K562 (cell line): ENCODE measurements around the gene POU2F1. TPM values are rescaled to one million over a fixed set of nuclear protein-coding genes. Genes with fewer than 3 reads are reported as not detected.

Source experiments
- ATAC-seq: fragments of 200-7000 bp; cut with Tn5 transposase; 3 replicates; pipeline ENCODE4 v1.9.1; 2020; ENCODE audit warnings: moderate library complexity
- BruUV-seq: library from RNA; stranded (reverse); fragments of 400-500 nt; replicated peaks from 2 replicates; lab custom pipeline; 2021; lab: Mats Ljungman, UMichigan
- CTCF ChIA-PET: fragments of 300-600 bp; formaldehyde crosslinking; extraction: SDS; loops from one replicate; lab custom pipeline; 2021; ENCODE audit warnings: low intra/inter-chr PET ratio; lab: Yijun Ruan, JAX
- POLR2A ChIA-PET: fragments of 300-600, 350-650 bp; sonication (Branson Sonifier 250); formaldehyde crosslinking; extraction: SDS; loops from one replicate; lab custom pipeline; 2021; ENCODE audit warnings: antibody characterized with exemption, inconsistent platforms; lab: Yijun Ruan, JAX
- DNase-seq, 4 experiments: peaks; one replicate each; pipeline versions ENCODE4 v3.0.0 to v3.0.0-alpha.2; 2011 to 2018; ENCODE audit warnings: low spot score in 3 of 4, mixed read lengths in 3 of 4; ENCODE audit errors: extremely low read depth in 1 of 4
- FAIRE-seq: peaks from 2 replicates; lab custom pipeline; 2011; peaks lifted over from hg19 to GRCh38; lab: Jason Lieb, UNC
- H2AFZ ChIP-seq: 2 replicates; pipeline ENCODE4 v1.6.0; 2011; ENCODE audit warnings: low read depth, low read length, control low read depth, inconsistent platforms
- H3K27ac ChIP-seq: fragments of 200-600 bp; 3 replicates; pipeline ENCODE4 v1.8.0; 2011; ENCODE audit warnings: low read depth, mild to moderate bottlenecking, control low read depth, inconsistent platforms, low read length, moderate library complexity, mixed read lengths; ENCODE audit errors: extremely low read depth
- H3K27me3 ChIP-seq, 2 experiments: fragments of 300-600 bp in 1 of 2; 2 replicates in 1 of 2; 3 replicates in 1 of 2; pipeline versions ENCODE4 v1.6.0 to v1.8.0; 2011; ENCODE audit warnings: inconsistent platforms in 2 of 2, low read length in 2 of 2, mild to moderate bottlenecking in 1 of 2, mixed read lengths in 1 of 2, moderate library complexity in 1 of 2; ENCODE audit not compliant: control insufficient read depth in 2 of 2, insufficient read depth in 2 of 2
- H3K36me3 ChIP-seq: fragments of 300-600 bp; 3 replicates; pipeline ENCODE4 v1.8.0; 2011; ENCODE audit warnings: mild to moderate bottlenecking, low read length, inconsistent platforms; ENCODE audit not compliant: control insufficient read depth, insufficient read depth
- H3K4me1 ChIP-seq, 2 experiments: fragments of 200-600 bp in 1 of 2; replicated peaks in 1 of 2; 2 replicates in 1 of 2; 3 replicates in 1 of 2; pipeline versions ENCODE4 v1.5.1 to v1.8.0; 2011; ENCODE audit warnings: inconsistent platforms in 2 of 2, low read length in 2 of 2, mild to moderate bottlenecking in 1 of 2, mixed read lengths in 1 of 2, moderate library complexity in 1 of 2; ENCODE audit not compliant: control insufficient read depth in 2 of 2, insufficient read depth in 2 of 2
- H3K4me2 ChIP-seq: 2 replicates; pipeline ENCODE4 v1.6.1; 2011; ENCODE audit warnings: low read length, control low read depth, inconsistent platforms, mixed read lengths; ENCODE audit not compliant: insufficient read depth
- H3K4me3 ChIP-seq: fragments of 200-600 bp; sonication (generic), shearing (Covaris generic); 2 replicates; pipeline ENCODE4 v1.5.1; 2016; ENCODE audit warnings: control low read depth, inconsistent platforms
- H3K79me2 ChIP-seq: fragments of 200-600 bp; 3 replicates; pipeline ENCODE4 v1.8.0; 2011; ENCODE audit warnings: low read length, inconsistent platforms; ENCODE audit not compliant: control insufficient read depth, insufficient read depth
- H3K9ac ChIP-seq, 2 experiments: 2 replicates each; pipeline versions ENCODE4 v1.6.0 to v1.6.1; 2011; ENCODE audit warnings: low read depth in 2 of 2, low read length in 2 of 2, control low read depth in 1 of 2, inconsistent platforms in 1 of 2, mild to moderate bottlenecking in 1 of 2, mixed read lengths in 1 of 2; ENCODE audit not compliant: insufficient read depth in 1 of 2
- H3K9me1 ChIP-seq: one replicate; pipeline ENCODE4 v1.6.0; 2011; ENCODE audit warnings: inconsistent platforms, mild to moderate bottlenecking, low read length, moderate library complexity; ENCODE audit not compliant: control insufficient read depth, insufficient read depth
- H3K9me3 ChIP-seq: replicated peaks from 2 replicates; pipeline ENCODE4 v1.5.1; 2011; ENCODE audit warnings: low read depth, low read length, inconsistent platforms; ENCODE audit not compliant: control insufficient read depth, insufficient read depth
- H4K20me1 ChIP-seq: replicated peaks from 2 replicates; pipeline ENCODE4 v1.6.1; 2011; ENCODE audit warnings: low read length, inconsistent platforms, mixed read lengths; ENCODE audit not compliant: control insufficient read depth, insufficient read depth
- BMI1 ChIP-seq: fragments of 150-350 bp; IDR thresholded peaks from 2 replicates; pipeline ENCODE4 v1.6.1; 2014; ENCODE audit warnings: low read length
- CBFA2T3 ChIP-seq: fragments of 450-650 bp; IDR thresholded peaks from 2 replicates; pipeline ENCODE4 v1.6.1; 2017
- ELF4 ChIP-seq: fragments of 450-650 bp; formaldehyde crosslinking; IDR thresholded peaks from 2 replicates; pipeline ENCODE4 v1.4.0; 2022; ENCODE audit warnings: missing genetic modification characterization
- JUN ChIP-seq, 2 experiments: sonication (generic) in 1 of 2; formaldehyde crosslinking in 1 of 2; IDR thresholded peaks; 2 replicates each; pipeline versions ENCODE4 v1.6.1 to v1.8.0; 2012 to 2022; ENCODE audit warnings: borderline replicate concordance in 2 of 2, mild to moderate bottlenecking in 2 of 2, improper control_type of control experiment in 1 of 2, low read depth in 1 of 2, low read length in 1 of 2, missing genetic modification reagents in 1 of 2
- SPI1 ChIP-seq: IDR thresholded peaks from 2 replicates; pipeline ENCODE4 v1.6.1; 2011; ENCODE audit warnings: low read depth, low read length, control low read depth, borderline replicate concordance
- WGBS: fragments of 100-300 bp; shearing (Covaris generic); methylation state at CpG from one replicate; pipeline ENCODE4 v1.1.6; 2016; ENCODE audit warnings: low coverage, mixed read lengths; ENCODE audit not compliant: insufficient coverage; ENCODE audit errors: missing lambda C conversion rate; 5-methylcytosine and 5-hydroxymethylcytosine counted together
- in situ Hi-C: fragments of 300-500 bp; cut with MboI; formaldehyde crosslinking; loops from 4 replicates; pipeline ENCODE4 v1.15.0; 2018; ENCODE audit warnings: inconsistent platforms, mixed read lengths
- intact Hi-C: fragments of 100-400 bp; cut with micrococcal nuclease; formaldehyde crosslinking; loops from 2 replicates; pipeline ENCODE4 v1.14.2; 2022
- polyA plus RNA-seq, 8 experiments: library from polyadenylated mRNA; depleted of rRNA in 4 of 8; stranded (reverse) in 5 of 8; unstranded in 3 of 8; fragments of >200 nt; fragmentation: Nextera tagmentation in 2 of 8; fragmentation: Illumina TruSeq in 1 of 8; extraction: Ambion mirVana in 2 of 8; extraction: Trizol in 1 of 8; gene quantifications; 2 replicates each; pipeline versions ENCODE4 v1.2.1 to v1.2.3, GENCODE V29; 2011 to 2014; ENCODE audit warnings: inconsistent platforms in 1 of 8, missing spikeins in 1 of 8
- total RNA-seq, 7 experiments: library from RNA; depleted of rRNA in 6 of 7; stranded (reverse); fragments of >200 nt in 6 of 7; fragmentation: Illumina TruSeq in 2 of 7; extraction: Trizol in 2 of 7; gene quantifications; 2 replicates each; pipeline versions ENCODE4 v1.2.1 to v1.2.3, GENCODE V29; 2011 to 2021; ENCODE audit warnings: low replicate concordance in 1 of 7
- TF ChIP-seq, protein P1 (sequence below), 2 experiments: fragments of 450-650 bp; IDR thresholded peaks; 2 replicates each; pipeline ENCODE4 v1.6.1; 2018; ENCODE audit warnings: mild to moderate bottlenecking in 2 of 2, low read depth in 1 of 2; ENCODE audit not compliant: partially characterized antibody in 2 of 2

The POU2F1 gene
- total and polyA plus RNA-seq, 9 of the 15 experiments (the other 6 are each of a cell fraction or from before 2014, with no cell fraction given), result 2.6 to 22.3 (median 8.8) TPM

DNA sequence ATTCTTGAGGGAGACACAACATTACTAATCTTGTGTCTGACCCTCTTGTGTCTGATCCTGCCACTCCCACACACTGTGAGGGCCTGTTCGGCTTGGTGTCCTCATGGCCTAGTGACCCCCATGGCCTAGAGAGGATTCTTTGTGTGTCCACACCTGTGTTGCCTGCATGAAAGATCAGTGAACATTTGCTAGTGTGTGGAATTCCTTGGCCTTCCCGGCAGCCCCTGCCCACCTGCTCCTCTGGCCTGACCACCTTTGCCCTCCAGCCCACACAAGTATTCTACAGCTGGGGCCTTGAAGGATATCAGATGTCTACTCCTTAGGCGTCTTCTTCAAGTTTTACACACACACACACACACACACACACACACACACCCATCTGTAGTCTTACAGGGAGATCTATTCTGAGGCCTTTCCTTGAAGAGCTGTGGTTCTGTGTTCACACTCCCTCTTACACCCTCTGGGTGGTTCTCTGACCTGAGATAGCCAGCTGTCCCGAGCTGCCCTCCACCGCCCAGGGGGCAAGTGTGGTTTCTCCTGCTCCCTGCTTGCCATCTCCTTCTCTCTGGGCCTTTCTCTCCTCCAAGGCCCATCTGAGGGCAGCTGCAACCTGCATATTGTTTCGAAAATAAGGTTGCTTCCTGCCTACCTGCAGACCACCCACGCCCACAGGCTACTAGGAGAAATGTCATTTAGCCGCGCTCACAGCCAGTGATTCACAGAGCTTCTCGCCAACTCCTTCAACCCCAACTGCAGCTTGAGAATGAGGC is 252.3 kb downstream of the POU2F1 start:
- Histone ChIP-seq H3K4me3 (no peak overlapping the region), H3K27ac (no peak overlapping the region), H2AFZ (no peak overlapping the region), H3K9me1 (no peaks in the 10 kb centered on the region), H3K36me3 (no peaks in the 10 kb centered on the region), H3K79me2 (no peaks in the 10 kb centered on the region), H3K9ac (peak overlapping the region in 1 of 2 experiments; percentile 61; a peak in 1 of 4 replicates), H3K4me1 (peaks cover 0 to 7% of the 10 kb centered on the region in 2 experiments; a peak in 1 of 5 replicates), H3K4me2 (no peak overlapping the region), H3K27me3 (peaks cover 6 to 29% of the 10 kb centered on the region in 2 experiments; a peak in 4 of 5 replicates), H3K9me3 (no peaks in the 10 kb centered on the region), H4K20me1 (0 out of 2 replicates have a peak, but pooled peaks cover 4% of the 10 kb centered on the region)
- intact Hi-C loops (no loop called here), in situ Hi-C loops (no loop called here)
- no TSS peak for BruUV-seq
- DNase-seq (peak in 2 of 4 experiments; percentile 14 to 15), FAIRE-seq (no peak), ATAC-seq (peak; percentile 56)
- CTCF ChIA-PET, result no interaction called here
- 23% methylated on average over 10 of the region's 10 CpGs for WGBS
- POLR2A ChIA-PET, result interaction anchor here (0.9 kb wide), 1 partner anchor 35 kb away, joined by 3 read pairs; no protein-coding TSS in a partner anchor
- TF ChIP-seq CBFA2T3 (0 out of 2 replicates have a peak, but pooled peaks have one; percentile 21), ELF4 (CRISPR knock-in tag) (no peak)

DNA sequence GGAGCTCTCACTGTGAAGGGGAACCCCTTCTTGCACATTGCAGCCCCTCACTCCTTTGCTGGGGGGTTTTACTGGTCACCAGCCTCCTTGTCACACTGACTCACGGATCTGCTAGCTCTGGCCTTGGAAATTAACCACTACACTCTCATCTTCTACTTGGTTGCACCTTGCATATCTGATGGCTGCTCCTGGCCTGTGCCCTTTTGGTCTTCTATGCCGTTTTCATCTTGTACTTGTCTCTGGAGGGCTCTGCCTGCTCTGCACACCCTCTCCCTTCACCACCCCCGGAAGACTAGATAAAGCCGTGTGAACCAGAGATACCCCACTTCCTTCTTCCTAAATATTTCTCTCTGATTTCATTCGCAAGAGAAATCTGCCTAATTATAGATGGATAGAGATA is 253.1 kb downstream of the POU2F1 start:
- peak; percentile 47 for TF ChIP-seq SPI1
- TF ChIP-seq, protein P1, sequence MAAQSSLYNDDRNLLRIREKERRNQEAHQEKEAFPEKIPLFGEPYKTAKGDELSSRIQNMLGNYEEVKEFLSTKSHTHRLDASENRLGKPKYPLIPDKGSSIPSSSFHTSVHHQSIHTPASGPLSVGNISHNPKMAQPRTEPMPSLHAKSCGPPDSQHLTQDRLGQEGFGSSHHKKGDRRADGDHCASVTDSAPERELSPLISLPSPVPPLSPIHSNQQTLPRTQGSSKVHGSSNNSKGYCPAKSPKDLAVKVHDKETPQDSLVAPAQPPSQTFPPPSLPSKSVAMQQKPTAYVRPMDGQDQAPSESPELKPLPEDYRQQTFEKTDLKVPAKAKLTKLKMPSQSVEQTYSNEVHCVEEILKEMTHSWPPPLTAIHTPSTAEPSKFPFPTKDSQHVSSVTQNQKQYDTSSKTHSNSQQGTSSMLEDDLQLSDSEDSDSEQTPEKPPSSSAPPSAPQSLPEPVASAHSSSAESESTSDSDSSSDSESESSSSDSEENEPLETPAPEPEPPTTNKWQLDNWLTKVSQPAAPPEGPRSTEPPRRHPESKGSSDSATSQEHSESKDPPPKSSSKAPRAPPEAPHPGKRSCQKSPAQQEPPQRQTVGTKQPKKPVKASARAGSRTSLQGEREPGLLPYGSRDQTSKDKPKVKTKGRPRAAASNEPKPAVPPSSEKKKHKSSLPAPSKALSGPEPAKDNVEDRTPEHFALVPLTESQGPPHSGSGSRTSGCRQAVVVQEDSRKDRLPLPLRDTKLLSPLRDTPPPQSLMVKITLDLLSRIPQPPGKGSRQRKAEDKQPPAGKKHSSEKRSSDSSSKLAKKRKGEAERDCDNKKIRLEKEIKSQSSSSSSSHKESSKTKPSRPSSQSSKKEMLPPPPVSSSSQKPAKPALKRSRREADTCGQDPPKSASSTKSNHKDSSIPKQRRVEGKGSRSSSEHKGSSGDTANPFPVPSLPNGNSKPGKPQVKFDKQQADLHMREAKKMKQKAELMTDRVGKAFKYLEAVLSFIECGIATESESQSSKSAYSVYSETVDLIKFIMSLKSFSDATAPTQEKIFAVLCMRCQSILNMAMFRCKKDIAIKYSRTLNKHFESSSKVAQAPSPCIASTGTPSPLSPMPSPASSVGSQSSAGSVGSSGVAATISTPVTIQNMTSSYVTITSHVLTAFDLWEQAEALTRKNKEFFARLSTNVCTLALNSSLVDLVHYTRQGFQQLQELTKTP (IDR thresholded peaks at IDR 0.05; ENCODE audit: low read depth in 1 of 2, partially characterized antibody in 2 of 2), result no peak
- no peak for TF ChIP-seq JUN (IDR thresholded peaks at IDR 0.05; ENCODE audit: borderline replicate concordance, low read depth, low read length)
- no peak for TF ChIP-seq JUN (CRISPR knock-in tag; IDR thresholded peaks at IDR 0.05; ENCODE audit: borderline replicate concordance)
- TF ChIP-seq BMI1, result no peak
- no peak overlapping the region for H3K4me2 ChIP-seq
- 1% methylated on average over 5 of the region's 5 CpGs for WGBS
- in situ Hi-C loops (no loop called here), intact Hi-C loops (no loop called here)
- H3K9ac ChIP-seq, result no peak overlapping the region
- POLR2A ChIA-PET, result interaction anchor here (0.9 kb wide), 1 partner anchor 34 kb away, joined by 3 read pairs; no protein-coding TSS in a partner anchor
- CTCF ChIA-PET, result interaction anchor here (0.6 kb wide), 1 partner anchor 13 kb away, joined by 3 read pairs; no protein-coding TSS in a partner anchor
- H3K79me2 ChIP-seq, result no peaks in the 10 kb centered on the region
- no peak overlapping the region for H3K4me3 ChIP-seq
- no peak overlapping the region for H3K27ac ChIP-seq
- ATAC-seq (no peak), FAIRE-seq (no peak), DNase-seq (no peak)
- no peaks in the 10 kb centered on the region for H3K9me1 ChIP-seq
- peaks cover 6 to 33% of the 10 kb centered on the region in 2 experiments; a peak in 4 of 5 replicates for H3K27me3 ChIP-seq
- H3K4me1 ChIP-seq, result peaks cover 0 to 7% of the 10 kb centered on the region in 2 experiments; a peak in 1 of 5 replicates
- 0 out of 2 replicates have a peak, but pooled peaks cover 4% of the 10 kb centered on the region for H4K20me1 ChIP-seq
- H3K36me3 ChIP-seq, result no peaks in the 10 kb centered on the region
- no peak overlapping the region for H2AFZ ChIP-seq
- no TSS peak for BruUV-seq
- no peaks in the 10 kb centered on the region for H3K9me3 ChIP-seq
